NCI-H2107 treated with DMSO at 0.1 percent for 48 hours (cell line): ENCODE measurements around the gene PATJ.
"Not testable (repeated sequence)": the region's sequence is repeated elsewhere in the genome, so short reads cannot be mapped to it uniquely, and the experiment has no call there.

Experiments used
- DNase-seq: peaks from one replicate; lab custom pipeline; 2025; ENCODE audit not compliant: unreplicated experiment; lab: John Stamatoyannopoulos, UW

Gene PATJ

GRCh38 chr1:61879887-61880474, 137.7 kb downstream of the PATJ start:
- not testable (repeated sequence) for DNase-seq

GRCh38 chr1:61887076-61887867, 145.0 kb downstream of the PATJ start:
- peak; percentile 92 for DNase-seq

GRCh38 chr1:61887931-61888564, 145.8 kb downstream of the PATJ start:
- no peak for DNase-seq

- no peak for DNase-seq
Measured at GRCh38 chr1:61888808-61889207, 146.5 kb downstream of the PATJ start.

- DNase-seq, result not testable (repeated sequence)
Measured at GRCh38 chr1:61890435-61890834, 148.2 kb downstream of the PATJ start.

- no peak for DNase-seq
Measured at GRCh38 chr1:61892977-61893376, 150.7 kb downstream of the PATJ start.

- DNase-seq, result not testable (repeated sequence)
Measured at GRCh38 chr1:61894296-61894695, 152.0 kb downstream of the PATJ start.

GRCh38 chr1:61895175-61895574, 152.9 kb downstream of the PATJ start:
- DNase-seq, result no peak

GRCh38 chr1:61898658-61899057, 156.4 kb downstream of the PATJ start:
- DNase-seq, result no peak

- DNase-seq, result no peak
Measured at GRCh38 chr1:61904354-61904753, 162.1 kb downstream of the PATJ start.

GRCh38 chr1:61907102-61907501, 164.8 kb downstream of the PATJ start:
- no peak for DNase-seq

GRCh38 chr1:61910035-61910434, 167.8 kb downstream of the PATJ start:
- DNase-seq, result no peak

GRCh38 chr1:61914823-61915482, 172.7 kb downstream of the PATJ start:
- no peak for DNase-seq

- DNase-seq, result no peak
Measured at GRCh38 chr1:61921435-61921834, 179.2 kb downstream of the PATJ start.

GRCh38 chr1:61922950-61923480, 180.7 kb downstream of the PATJ start:
- DNase-seq, result no peak

- DNase-seq, result no peak
Measured at GRCh38 chr1:61925591-61926298, 183.5 kb downstream of the PATJ start.

GRCh38 chr1:61926597-61926996, 184.3 kb downstream of the PATJ start:
- peak; percentile 64 for DNase-seq

- DNase-seq, result no peak
Measured at GRCh38 chr1:61930116-61930645, 187.9 kb downstream of the PATJ start.

GRCh38 chr1:61931587-61932279, 189.5 kb downstream of the PATJ start:
- DNase-seq, result no peak

GRCh38 chr1:61935516-61935915, 193.2 kb downstream of the PATJ start:
- no peak for DNase-seq
